GM18858 (cell line): ENCODE results near the gene PAEP.
"Not testable (repeated sequence)": the region's sequence is repeated elsewhere in the genome, so short reads cannot be mapped to it uniquely, and the experiment has no call there.

ENCODE experiments used
- ATAC-seq: cut with Tn5 transposase; IDR thresholded peaks from one replicate; pipeline ENCODE4 v1.9.1; 2021; ENCODE audit not compliant: unreplicated experiment

PAEP gene

GRCh38 chr9:135561391-135562234, at the start of gene PAEP:
Gene PAEP (plus strand): TSS chr9:135561756.
- ATAC-seq = no peak

DNA sequence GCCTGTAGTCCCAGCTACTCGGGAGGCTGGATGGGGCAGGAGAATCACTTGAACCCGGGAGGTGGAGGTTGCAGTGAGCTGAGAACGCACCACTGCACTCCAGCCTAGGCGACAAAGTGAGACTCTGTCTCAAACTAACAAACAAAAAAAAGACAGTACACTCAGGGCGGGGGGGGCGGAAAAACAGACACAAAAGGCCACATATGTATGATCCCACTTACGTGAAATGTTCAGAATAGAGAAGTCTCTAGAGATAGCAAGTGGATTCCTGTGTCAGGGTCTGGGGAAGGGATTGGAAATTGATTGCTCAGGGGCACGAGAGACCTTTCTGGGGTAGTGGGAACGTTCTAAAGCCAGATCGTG, 49.3 kb upstream of the PAEP start:
- ATAC-seq = no peak

DNA sequence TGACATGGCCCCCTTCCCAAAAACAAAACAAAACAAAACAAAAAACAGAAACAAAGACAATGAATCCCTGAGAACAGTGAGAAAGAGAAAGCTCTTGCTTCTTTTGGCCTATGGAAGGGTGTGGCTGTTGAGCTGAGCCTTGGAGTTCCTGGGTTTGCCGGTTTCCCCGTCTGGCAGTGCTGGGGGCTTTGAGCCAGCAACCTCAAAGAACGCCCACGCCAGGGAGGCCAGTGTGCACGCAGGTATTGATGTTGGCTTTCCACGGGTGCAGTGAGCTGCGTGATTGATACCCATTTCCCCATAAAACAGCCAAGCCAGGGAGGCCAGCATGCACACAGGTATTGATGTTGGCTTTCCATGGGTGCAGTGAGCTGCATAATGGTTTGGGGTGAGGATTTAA, 48.7 kb upstream of the PAEP start:
- no peak for ATAC-seq

DNA sequence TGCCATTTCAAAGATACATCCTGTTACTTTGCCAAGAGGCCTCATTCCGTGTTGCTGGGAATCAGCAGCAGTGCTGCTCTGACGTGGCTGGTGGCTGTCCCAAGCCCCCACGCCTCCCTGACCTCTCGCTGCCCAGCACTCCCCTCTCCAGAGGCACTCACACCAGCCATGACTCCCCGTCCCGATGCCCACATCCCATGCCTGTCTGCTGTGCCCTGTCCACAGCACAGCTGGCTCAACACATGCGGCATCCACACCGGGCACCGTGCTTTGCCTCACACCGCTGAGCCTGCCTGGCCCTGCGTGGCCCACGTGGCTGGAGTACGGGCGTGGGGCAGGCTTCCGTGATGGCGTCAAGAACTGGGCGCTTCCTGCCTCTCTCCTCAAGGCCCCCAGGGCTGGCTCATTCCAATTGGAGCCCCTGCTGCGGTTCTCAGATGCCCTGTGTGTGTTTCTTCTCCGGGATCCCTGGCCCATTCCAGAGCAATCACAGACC, 48.2 kb upstream of the PAEP start:
- ATAC-seq = no peak

DNA sequence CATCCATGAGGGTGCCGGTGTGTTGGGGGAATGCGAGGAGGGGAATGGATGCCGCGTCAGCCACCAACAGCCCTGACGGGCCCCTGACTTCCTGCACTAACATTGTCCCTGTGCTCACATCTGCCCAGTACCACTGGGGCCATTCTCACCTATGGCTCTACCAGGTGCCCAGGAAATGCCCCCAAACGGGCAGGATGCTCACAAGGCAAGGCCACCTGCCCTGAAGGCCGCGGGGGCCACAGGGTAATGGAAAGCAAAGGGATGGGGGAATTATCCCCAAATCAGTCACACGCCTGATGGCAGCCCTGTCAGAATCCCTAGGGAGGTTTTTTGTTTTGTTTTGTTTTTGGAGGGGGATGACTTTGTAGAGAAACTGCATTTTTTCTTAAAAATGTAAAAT, 47.6 kb upstream of the PAEP start:
- ATAC-seq = not testable (repeated sequence)

DNA sequence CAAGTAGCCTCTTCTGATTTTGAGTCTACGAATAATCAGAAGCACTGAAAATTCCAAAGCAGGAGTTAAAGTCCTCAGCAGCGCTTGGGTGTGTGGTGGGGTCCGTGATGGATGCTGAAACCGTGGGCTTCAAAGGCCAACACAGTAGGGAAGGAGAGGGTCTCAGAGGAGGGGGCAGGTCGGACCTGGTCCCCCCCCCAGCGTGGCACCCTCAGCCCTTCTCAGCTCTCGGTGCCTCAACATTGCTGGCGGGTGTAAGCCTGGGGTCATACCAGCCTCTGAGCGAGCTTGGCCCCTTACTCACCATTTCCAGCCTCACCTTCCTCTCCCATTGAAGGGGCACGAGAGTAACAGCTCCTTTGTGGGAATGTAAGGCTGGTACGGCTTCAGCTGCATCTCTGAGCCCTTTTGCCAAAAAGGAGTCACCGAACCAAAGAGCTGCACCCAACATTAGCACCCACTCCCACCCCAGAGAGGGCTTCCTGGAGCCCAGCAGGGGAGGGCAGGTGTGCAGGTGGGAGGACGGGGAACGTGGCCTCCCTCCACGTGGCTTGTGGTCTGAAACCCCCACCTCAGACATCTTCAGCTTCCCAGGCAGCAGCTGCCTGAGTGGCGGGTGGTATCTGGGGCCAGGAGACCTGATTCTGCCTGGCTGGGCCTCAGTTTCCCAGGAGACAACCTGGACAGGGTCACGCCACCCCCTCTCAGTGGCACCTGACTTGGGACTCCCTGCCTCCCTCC, 47.0 kb upstream of the PAEP start:
- no peak for ATAC-seq

DNA sequence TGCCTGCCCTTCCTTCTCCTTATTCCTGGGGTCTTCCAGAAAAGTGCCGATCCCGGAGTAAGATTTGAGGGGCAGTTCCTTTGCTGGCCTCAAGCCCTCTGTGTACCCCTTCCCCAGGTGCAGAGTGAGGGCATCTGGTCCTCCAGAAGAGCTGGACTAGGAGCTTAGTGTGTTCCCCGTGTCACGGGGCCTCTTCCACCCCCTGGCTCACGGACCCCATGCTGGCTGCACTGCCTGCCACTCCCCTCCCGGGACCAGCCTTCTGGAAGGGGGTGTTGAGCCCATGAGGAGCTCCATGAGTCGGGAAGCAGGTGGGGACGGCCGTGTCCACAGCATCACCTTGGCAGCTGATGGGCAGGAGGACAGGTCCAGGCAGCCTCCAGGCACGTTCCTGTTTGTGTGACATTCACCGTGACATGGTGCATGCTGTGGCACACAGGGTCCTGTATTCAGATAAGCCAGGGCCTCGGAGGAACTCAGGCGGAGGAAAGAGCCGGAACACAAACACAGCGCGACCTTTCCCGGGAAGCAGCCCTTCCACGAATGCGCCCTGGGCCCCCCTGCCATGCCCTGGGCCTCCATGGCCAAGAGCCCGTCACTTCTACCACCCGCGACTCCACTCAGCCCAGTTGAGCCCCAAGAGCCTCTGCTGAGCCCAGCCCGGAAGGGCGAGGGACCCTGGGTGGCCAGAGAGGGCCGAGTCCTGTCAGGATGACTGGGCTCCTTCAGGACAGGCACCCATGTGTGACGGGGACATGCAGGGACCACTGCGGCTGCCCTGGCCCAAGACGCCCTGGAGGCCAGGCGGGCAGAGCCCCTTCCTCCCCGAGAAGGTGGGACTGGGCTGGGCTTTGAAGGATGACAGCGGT, 46.2 kb upstream of the PAEP start:
- ATAC-seq = no peak

DNA sequence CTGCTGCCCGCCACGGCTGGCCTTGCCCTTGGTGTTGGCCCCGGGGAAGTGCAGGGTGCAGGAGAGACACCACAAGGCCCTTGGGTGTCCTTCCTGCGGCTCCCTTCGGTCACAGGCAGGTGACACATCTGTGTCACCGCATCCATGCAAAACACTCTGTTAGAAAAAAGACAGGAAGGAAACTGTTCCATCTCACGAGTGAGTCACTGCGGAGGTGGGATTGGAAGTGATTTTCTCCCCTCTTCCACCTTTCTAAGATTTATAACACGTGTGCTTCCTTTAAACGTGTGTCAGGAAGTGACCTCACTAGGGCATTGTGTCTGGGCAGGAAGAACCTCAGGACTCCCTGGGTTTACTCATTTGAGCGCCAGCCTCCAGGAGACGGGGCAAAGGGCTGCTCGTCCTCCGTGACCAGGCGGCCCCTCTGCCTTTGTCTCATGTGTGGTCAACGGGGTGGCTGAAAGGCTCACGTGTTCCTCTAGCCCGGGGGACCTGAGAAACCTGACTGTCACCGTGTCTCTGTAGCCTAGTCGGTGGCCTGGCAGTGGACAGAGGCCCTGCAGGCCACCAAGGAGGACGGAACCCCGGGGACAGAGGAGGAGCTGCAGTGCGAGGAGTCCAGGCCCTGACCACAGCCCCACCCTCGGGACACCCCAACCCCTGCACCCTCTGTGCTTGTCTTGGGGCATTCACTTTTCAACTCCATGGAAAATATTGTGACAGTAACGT, 45.3 kb upstream of the PAEP start:
- no peak for ATAC-seq

DNA sequence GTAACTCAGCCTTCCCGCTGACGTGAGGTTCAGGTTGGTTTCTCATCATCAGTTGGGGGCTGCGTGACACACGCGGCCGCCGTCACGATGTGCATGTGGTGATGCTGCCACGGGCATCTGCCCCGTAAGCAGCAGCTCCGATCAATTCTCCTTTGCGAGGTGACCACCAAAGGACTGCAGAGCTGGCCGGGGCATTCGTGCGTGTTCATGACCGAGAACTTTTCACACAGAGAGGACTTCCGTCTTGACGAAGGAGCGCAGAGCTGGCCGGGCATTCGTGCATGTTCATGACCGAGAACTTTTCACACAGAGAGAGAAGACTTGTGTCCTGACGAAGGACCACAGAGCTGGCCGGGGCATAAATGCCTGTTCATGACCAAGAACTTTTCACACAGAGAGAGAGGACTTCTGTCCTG, 44.1 kb upstream of the PAEP start:
- ATAC-seq = no peak

DNA sequence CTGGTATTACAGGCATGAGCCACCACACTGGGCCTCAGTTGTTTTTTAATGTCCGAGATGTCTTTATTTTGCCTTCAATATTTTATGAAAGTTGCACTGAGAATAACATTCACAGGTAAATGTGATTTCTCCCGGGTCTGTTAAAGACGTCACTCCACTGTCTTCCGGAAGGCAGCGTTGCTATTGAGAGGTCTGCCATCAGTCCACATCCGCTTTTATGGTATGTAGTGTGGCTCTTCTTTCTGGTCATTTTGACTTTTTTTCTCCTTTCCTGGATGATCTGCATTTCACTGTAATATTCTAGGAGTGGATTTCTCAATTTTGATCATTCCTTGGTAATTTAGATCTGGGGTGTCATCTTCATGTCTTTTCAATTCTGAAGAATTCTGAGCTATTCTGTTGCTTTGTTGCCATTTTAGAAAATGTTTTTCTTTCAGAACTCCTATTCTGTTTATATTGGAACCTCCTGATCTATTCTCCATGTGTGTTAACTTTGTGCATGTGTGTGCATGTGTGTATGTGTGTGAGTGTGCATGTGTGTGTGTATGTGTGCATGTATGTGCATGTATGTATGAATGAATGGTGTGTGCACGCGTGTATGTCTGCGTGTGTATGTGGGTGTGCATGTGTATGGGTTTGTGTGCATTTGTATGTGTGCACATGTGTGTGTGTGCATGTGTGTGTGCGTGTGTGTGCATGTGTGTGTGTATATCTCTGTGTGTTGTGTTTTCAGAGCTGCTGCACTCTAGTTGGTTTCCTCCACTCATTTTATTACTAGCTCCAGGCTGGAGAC, 42.2 kb upstream of the PAEP start:
- ATAC-seq = no peak

DNA sequence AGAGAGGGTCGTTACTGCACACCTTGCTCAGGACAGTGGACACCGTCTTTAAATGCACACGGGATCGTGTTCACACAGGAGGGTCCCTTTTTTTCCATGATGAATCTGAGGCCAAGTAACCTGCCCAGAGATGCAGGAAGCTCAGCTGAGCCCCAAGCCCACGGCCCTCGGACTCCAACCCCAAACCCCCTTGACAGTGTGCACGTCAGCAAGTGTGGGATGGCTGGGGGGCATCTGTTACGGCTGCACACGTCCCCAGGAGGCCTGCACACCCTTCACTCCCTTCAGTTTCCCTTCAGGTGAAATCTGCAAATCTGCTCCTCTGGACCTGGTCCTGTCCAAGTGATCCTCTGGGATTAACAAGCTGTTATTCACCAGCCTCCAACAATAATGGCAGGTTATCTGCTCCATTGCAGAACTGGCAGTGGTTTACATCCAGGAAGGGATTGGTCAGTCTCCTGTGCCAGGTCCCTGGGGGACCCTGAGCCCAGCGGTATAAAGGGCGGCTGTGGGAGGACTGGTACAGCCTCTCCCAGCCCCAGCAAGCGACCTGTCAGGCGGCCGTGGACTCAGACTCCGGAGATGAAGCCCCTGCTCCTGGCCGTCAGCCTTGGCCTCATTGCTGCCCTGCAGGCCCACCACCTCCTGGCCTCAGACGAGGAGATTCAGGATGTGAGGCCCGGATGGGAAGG, 40.5 kb upstream of the PAEP start, which contains the start of gene LCN1:
Gene LCN1 (plus strand): TSS at position 525 of the 692 bp plus-strand sequence. CDS start 58 bp downstream, at position 583.
- ATAC-seq = no peak

GRCh38 chr9:135521608-135522095, 39.9 kb upstream of the PAEP start:
- ATAC-seq = no peak

- no peak for ATAC-seq
Observed at GRCh38 chr9:135522137-135522877, 39.2 kb upstream of the PAEP start.

DNA sequence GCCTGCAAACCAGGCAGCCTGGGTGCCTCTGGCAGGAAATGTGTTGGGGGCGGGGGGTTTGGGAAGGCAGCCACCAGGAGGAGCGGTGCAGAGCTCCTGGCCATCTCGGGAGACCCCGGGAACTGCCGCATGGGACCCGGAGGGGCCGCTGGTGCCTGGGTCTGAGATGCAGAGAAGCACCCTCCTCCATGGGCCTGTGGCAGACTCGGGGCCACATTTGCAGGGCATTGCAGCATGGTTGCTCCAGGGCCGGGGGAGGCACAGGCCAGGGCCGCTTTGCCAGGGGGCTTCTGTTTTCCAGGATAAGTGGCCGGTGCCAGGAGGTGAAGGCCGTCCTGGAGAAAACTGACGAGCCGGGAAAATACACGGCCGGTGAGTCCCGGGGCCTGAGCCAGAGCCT, 38.6 kb upstream of the PAEP start:
- no peak for ATAC-seq

DNA sequence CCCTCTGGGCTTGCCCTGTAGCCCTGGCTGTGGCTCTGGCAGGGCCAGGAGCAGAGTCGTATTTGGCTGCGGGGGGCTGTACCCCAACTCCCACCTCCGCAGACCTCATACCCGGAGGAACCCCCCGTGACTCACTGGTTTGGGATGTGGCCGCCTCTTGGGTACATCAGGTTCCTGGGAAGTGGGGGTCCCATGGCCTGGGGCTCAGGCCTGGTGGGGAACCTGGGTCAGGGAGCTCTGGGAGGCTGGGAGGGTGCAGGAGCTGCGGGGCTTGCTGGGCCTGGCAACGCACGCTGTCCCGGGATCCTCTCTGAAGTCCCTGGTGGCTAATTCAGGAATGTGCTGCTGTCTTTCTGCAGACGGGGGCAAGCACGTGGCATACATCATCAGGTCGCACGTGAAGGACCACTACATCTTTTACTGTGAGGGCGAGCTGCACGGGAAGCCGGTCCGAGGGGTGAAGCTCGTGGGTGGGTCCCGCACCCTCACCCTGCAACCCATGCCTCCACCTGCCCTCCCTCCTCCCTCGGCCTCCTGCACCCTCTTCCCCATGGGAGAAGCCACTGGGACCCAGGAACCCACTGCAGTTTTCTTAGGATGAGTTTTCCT, 37.9 kb upstream of the PAEP start:
- no peak for ATAC-seq

DNA sequence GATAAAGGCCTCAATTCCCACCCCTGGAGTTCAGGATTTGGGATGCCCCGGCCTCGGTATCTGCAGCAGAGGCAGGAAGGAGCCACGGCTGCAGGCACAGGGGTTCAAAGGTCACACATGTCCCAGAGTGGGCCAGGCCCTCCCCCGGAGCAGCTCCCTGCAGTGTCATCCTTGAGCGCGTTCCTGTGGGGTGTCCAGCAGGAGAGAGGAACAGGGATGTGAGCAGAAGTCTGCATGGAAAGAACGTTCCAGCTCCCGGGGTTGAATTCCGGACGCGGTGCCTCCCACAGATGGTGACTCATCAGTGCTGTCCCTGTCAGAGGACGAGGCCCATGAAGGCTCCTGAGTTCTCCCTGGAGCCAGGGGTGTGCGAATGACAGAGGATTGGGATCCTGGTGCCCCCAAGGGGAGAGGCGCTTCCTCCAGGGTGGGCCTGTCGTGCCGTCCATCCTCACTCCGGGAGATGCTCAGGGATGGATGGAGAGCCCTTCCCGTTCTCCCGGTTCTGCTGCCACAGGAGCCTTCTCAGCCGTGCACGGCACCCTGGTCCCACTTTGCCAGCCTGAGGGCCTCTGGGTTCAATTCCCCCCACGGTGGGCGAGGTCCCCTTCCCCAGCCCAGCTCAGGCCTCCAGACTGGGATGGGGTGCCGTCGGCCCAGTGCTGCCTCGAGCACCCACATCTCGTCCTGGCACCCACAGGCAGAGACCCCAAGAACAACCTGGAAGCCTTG, 37.3 kb upstream of the PAEP start:
- ATAC-seq = no peak
